ENCODE results near the gene TMEM175. TPM values are rescaled to one million over a fixed set of nuclear protein-coding genes. Genes with fewer than 3 reads are reported as not detected.

The TMEM175 gene
- total and polyA plus RNA-seq, 2 experiments from 2014 or later = 31.2 to 36.5 TPM

DNA sequence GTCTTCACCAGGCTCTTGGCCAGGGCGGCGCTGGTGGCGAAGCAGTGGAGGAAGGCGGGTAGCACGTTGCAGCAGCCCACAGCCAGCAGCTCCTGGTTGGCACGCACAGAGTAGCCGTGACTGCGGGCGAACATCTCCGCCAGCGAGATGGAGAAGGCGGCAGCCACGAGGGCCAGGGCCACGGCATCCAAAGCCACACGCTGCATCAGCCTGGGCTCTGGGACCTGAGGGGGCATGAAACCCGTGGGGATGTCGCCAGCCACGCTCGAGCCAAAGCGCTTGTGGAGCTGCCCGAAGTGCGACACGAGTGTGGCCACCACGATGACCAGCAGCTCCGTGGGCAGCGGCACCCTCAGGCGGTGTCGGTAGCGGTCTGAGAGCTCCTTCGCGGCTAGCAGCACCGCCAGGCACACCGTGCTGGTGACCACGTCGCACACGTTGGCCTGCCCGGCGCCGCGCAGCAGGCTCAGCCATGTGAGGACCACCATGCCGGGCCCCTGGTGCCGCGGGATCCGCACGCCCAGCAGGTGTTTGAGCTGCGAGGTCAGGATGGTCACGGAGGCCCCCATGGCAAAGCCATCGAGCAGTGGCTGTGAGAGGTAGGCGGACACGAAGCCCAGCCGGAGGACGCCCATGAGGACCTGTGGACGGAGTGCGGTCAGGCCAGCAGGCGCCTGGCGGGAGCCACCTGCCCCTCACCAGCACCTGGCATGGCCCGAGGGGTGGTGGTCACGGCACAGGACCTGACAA is 57.6 kb downstream of the TMEM175 start:
- Histone ChIP-seq H3K9me3 (ENCODE audit: low read depth) (no peaks in the 10 kb centered on the region), H3K9me2 (ENCODE audit: insufficient read depth) (no peaks in the 10 kb centered on the region), H3K79me2 (ENCODE audit: insufficient read depth) (no peaks in the 10 kb centered on the region), H2AFZ (no peak overlapping the region), H3K36me3 (ENCODE audit: low read depth) (no peaks in the 10 kb centered on the region), H3K4me2 (ENCODE audit: unreplicated experiment) (no peak overlapping the region), H3K27ac (no peak overlapping the region), H3K4me3 (no peak overlapping the region), H3F3A (ENCODE audit: insufficient read depth) (0 out of 2 replicates have a peak, but pooled peaks cover 10% of the 10 kb centered on the region), H3K9ac (no peak overlapping the region), H4K20me1 (ENCODE audit: insufficient read depth) (no peaks in the 10 kb centered on the region), H3K4me1 (ENCODE audit: insufficient read depth) (peaks cover 15% of the 10 kb centered on the region), H3K27me3 (replicated peaks; ENCODE audit: insufficient read depth) (no peaks in the 10 kb centered on the region)
- 95 to 97% methylated on average over 53 to 58 of the region's 58 CpGs for WGBS, 2 experiments (ENCODE audit: low coverage in 1 of 2, low lambda C conversion rate in 2 of 2, missing lambda C conversion rate in 2 of 2)
- no peak for DNase-seq
- TF ChIP-seq EZH2phosphoT487 (IDR thresholded peaks at IDR 0.05; ENCODE audit: insufficient read depth, low read depth) (no peak), EZH2 (IDR thresholded peaks at IDR 0.05; ENCODE audit: insufficient read depth, poor library complexity, severe bottlenecking) (no peak)
- in situ Hi-C loops (cut with MboI) = no loop called here

DNA sequence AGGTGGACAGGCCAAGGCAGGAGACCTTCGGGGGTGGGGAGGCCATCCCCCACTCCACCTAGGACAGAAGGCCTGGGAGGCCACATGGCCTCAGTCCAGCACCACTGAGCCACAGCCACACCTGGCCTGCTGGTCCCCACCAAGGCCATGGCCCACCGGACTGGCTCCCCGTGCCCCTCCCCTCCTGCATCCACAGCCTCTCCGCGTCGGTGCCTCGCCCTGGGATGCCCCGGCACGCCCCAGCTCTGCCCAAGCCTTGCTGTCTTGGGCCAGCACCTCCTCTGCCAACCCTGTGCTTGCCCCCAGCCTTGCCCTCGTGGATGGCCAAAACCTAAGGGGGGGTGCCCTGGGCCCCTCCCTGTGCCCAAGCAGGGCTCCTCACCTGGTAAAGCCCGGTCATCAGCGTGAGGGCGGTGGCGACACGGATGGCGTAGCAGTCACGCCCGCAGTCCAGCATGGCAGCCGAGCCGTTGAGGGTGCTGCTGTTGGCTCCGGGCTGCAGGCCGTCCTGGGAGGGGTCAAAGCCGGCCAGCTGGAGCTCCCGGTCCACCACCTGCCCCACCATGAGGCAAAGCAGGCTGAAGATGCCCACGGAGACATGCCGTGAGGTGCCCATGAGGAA is 58.6 kb downstream of the TMEM175 start:
- H4K20me1 ChIP-seq (ENCODE audit: insufficient read depth) = no peaks in the 10 kb centered on the region
- 0 out of 2 replicates have a peak, but pooled peaks cover 4% of the 10 kb centered on the region for H3F3A ChIP-seq (ENCODE audit: insufficient read depth)
- no peaks in the 10 kb centered on the region for H3K27me3 ChIP-seq (replicated peaks; ENCODE audit: insufficient read depth)
- H3K4me1 ChIP-seq (ENCODE audit: insufficient read depth) = peaks cover 6% of the 10 kb centered on the region
- no peak overlapping the region for H3K4me3 ChIP-seq
- H3K9ac ChIP-seq = no peak overlapping the region
- DNase-seq = no peak
- H3K9me2 ChIP-seq (ENCODE audit: insufficient read depth) = no peaks in the 10 kb centered on the region
- in situ Hi-C loops (cut with MboI) = no loop called here
- no peak overlapping the region for H3K27ac ChIP-seq
- no peak overlapping the region for H3K4me2 ChIP-seq (ENCODE audit: unreplicated experiment)
- no peaks in the 10 kb centered on the region for H3K9me3 ChIP-seq (ENCODE audit: low read depth)
- H3K36me3 ChIP-seq (ENCODE audit: low read depth) = no peaks in the 10 kb centered on the region
- H3K79me2 ChIP-seq (ENCODE audit: insufficient read depth) = no peaks in the 10 kb centered on the region
- WGBS, 2 experiments (ENCODE audit: low coverage in 1 of 2, low lambda C conversion rate in 2 of 2, missing lambda C conversion rate in 2 of 2) = 96% methylated on average over 19 to 26 of the region's 26 CpGs
- no peak for TF ChIP-seq EZH2 (IDR thresholded peaks at IDR 0.05; ENCODE audit: insufficient read depth, poor library complexity, severe bottlenecking)
- TF ChIP-seq EZH2phosphoT487 (IDR thresholded peaks at IDR 0.05; ENCODE audit: insufficient read depth, low read depth) = no peak
- no peak overlapping the region for H2AFZ ChIP-seq

GRCh38 chr4:991451-992296 is 59.4 kb downstream of the TMEM175 start:
- no peaks in the 10 kb centered on the region for H3K4me1 ChIP-seq (ENCODE audit: insufficient read depth)
- no peaks in the 10 kb centered on the region for H3F3A ChIP-seq (ENCODE audit: insufficient read depth)
- no peak overlapping the region for H3K27ac ChIP-seq
- no peak overlapping the region for H3K4me2 ChIP-seq (ENCODE audit: unreplicated experiment)
- no peak for TF ChIP-seq EZH2 (IDR thresholded peaks at IDR 0.05; ENCODE audit: insufficient read depth, poor library complexity, severe bottlenecking)
- no peak for TF ChIP-seq EZH2phosphoT487 (IDR thresholded peaks at IDR 0.05; ENCODE audit: insufficient read depth, low read depth)
- H3K9me3 ChIP-seq (ENCODE audit: low read depth) = no peaks in the 10 kb centered on the region
- H3K9ac ChIP-seq = no peak overlapping the region
- H3K27me3 ChIP-seq (replicated peaks; ENCODE audit: insufficient read depth) = 0 out of 2 replicates have a peak, but pooled peaks cover under 1% of the 10 kb centered on the region
- 95 to 96% methylated on average over 40 to 47 of the region's 50 CpGs for WGBS, 2 experiments (ENCODE audit: low coverage in 1 of 2, low lambda C conversion rate in 2 of 2, missing lambda C conversion rate in 2 of 2)
- no peak for DNase-seq
- no peaks in the 10 kb centered on the region for H4K20me1 ChIP-seq (ENCODE audit: insufficient read depth)
- no peak overlapping the region for H2AFZ ChIP-seq
- H3K36me3 ChIP-seq (ENCODE audit: low read depth) = no peaks in the 10 kb centered on the region
- H3K9me2 ChIP-seq (ENCODE audit: insufficient read depth) = no peaks in the 10 kb centered on the region
- in situ Hi-C loops (cut with MboI) = no loop called here
- H3K4me3 ChIP-seq = no peak overlapping the region
- no peaks in the 10 kb centered on the region for H3K79me2 ChIP-seq (ENCODE audit: insufficient read depth)

Measured in GM23248 (cell line).